SK-N-SH treated with all-trans-retinoic acid at 6 μM for 48 hours (cell line): ENCODE measurements around the gene MDM4.

ENCODE experiments used
- ATAC-seq: fragments of 200-7000 bp; cut with Tn5 transposase; 3 replicates; pipeline ENCODE4 v1.9.1; 2020; ENCODE audit warnings: mild to moderate bottlenecking, moderate library complexity
- ARNTL ChIP-seq: fragments of 450-650 bp; formaldehyde crosslinking; IDR thresholded peaks from 2 replicates; pipeline ENCODE4 v1.5.0; 2020; ENCODE audit warnings: low read depth, mild to moderate bottlenecking, moderate library complexity, borderline replicate concordance
- BACH2 ChIP-seq: fragments of 250-450 bp; sonication (Bioruptor Pico); IDR thresholded peaks from 2 replicates; pipeline ENCODE4 v1.9.0; 2021; ENCODE audit warnings: mild to moderate bottlenecking, borderline replicate concordance
- CSDC2 ChIP-seq: fragments of 250-450 bp; sonication (Bioruptor Pico); IDR thresholded peaks from 2 replicates; pipeline ENCODE4 v1.5.0; 2020; ENCODE audit warnings: mild to moderate bottlenecking, moderate library complexity
- ESRRG ChIP-seq: fragments of 250-450 bp; sonication (Bioruptor Pico); IDR thresholded peaks from 2 replicates; pipeline ENCODE4 v1.6.1; 2021; ENCODE audit warnings: mild to moderate bottlenecking
- GLIS3 ChIP-seq: fragments of 250-450 bp; sonication (Bioruptor Pico); IDR thresholded peaks from 2 replicates; pipeline ENCODE4 v1.5.0; 2020; ENCODE audit warnings: mild to moderate bottlenecking, moderate library complexity
- ISL1 ChIP-seq: fragments of 250-450 bp; sonication (Bioruptor Pico); IDR thresholded peaks from 2 replicates; pipeline ENCODE4 v2.1.2; 2022; ENCODE audit warnings: mild to moderate bottlenecking, moderate library complexity
- OSR1 ChIP-seq: fragments of 250-450 bp; sonication (Bioruptor Pico); IDR thresholded peaks from 2 replicates; pipeline ENCODE4 v1.8.0; 2022; ENCODE audit warnings: moderate library complexity, mild to moderate bottlenecking, inconsistent platforms
- POU6F1 ChIP-seq: fragments of 250-450 bp; sonication (Bioruptor Pico); IDR thresholded peaks from 2 replicates; pipeline ENCODE4 v1.8.0; 2021; ENCODE audit warnings: low read depth, mild to moderate bottlenecking, moderate library complexity, borderline replicate concordance
- PPARA ChIP-seq: fragments of 250-450 bp; sonication (Bioruptor Pico); IDR thresholded peaks from 2 replicates; pipeline ENCODE4 v1.5.0; 2020; ENCODE audit warnings: mild to moderate bottlenecking, borderline replicate concordance
- RARB ChIP-seq: fragments of 250-450 bp; sonication (Bioruptor Pico); IDR thresholded peaks from 2 replicates; pipeline ENCODE4 v1.8.0; 2021; ENCODE audit warnings: mild to moderate bottlenecking, moderate library complexity
- SNAI2 ChIP-seq: fragments of 250-450 bp; sonication (Bioruptor Pico); IDR thresholded peaks from 2 replicates; pipeline ENCODE4 v1.5.0; 2020; ENCODE audit warnings: mild to moderate bottlenecking, moderate library complexity
- TCF4 ChIP-seq: fragments of 250-450 bp; sonication (Bioruptor Pico); IDR thresholded peaks from 2 replicates; pipeline ENCODE4 v1.8.0; 2021; ENCODE audit warnings: mild to moderate bottlenecking, moderate library complexity, borderline replicate concordance
- TOX ChIP-seq: fragments of 250-450 bp; sonication (Bioruptor Pico); IDR thresholded peaks from 2 replicates; pipeline ENCODE4 v1.8.0; 2021; ENCODE audit warnings: mild to moderate bottlenecking, moderate library complexity, borderline replicate concordance
- ZC3H10 ChIP-seq: fragments of 250-450 bp; sonication (Bioruptor Pico); IDR thresholded peaks from 2 replicates; pipeline ENCODE4 v1.5.1; 2021; ENCODE audit warnings: mild to moderate bottlenecking, moderate library complexity
- ZFP3 ChIP-seq: fragments of 250-450 bp; sonication (Bioruptor Pico); IDR thresholded peaks from 2 replicates; pipeline ENCODE4 v1.5.0; 2020; ENCODE audit warnings: mild to moderate bottlenecking, moderate library complexity
- ZFP30 ChIP-seq: fragments of 450-650 bp; formaldehyde crosslinking; IDR thresholded peaks from 2 replicates; pipeline ENCODE4 v1.5.0; 2022; ENCODE audit warnings: mild to moderate bottlenecking, moderate library complexity
- ZNF565 ChIP-seq: fragments of 450-650 bp; formaldehyde crosslinking; conservative IDR thresholded peaks from 2 replicates; pipeline ENCODE4 v1.5.0; 2020; ENCODE audit warnings: low read depth, mild to moderate bottlenecking, moderate library complexity
- ZNF70 ChIP-seq: fragments of 450-650 bp; formaldehyde crosslinking; IDR thresholded peaks from 2 replicates; pipeline ENCODE4 v1.5.0; 2020; ENCODE audit warnings: mild to moderate bottlenecking, moderate library complexity
- ZNF8 ChIP-seq: fragments of 450-650 bp; formaldehyde crosslinking; IDR thresholded peaks from 2 replicates; pipeline ENCODE4 v1.5.0; 2020; ENCODE audit warnings: mild to moderate bottlenecking, moderate library complexity
- TF ChIP-seq, protein P1 (sequence below): fragments of 250-450 bp; sonication (Bioruptor Pico); IDR thresholded peaks from 2 replicates; pipeline ENCODE4 v1.5.1; 2020; ENCODE audit warnings: low read depth, mild to moderate bottlenecking, moderate library complexity
- TF ChIP-seq, protein P2 (sequence below): fragments of 250-450 bp; sonication (Bioruptor Pico); IDR thresholded peaks from 2 replicates; pipeline ENCODE4 v1.8.0; 2020; ENCODE audit warnings: mild to moderate bottlenecking, moderate library complexity, borderline replicate concordance
- TF ChIP-seq, protein P3 (sequence below): fragments of 250-450 bp; sonication (Bioruptor Pico); IDR thresholded peaks from 2 replicates; pipeline ENCODE4 v1.5.0; 2020; ENCODE audit warnings: mild to moderate bottlenecking, moderate library complexity
- TF ChIP-seq, protein P4 (sequence below): fragments of 250-450 bp; sonication (Bioruptor Pico); IDR thresholded peaks from 2 replicates; pipeline ENCODE4 v1.5.1; 2021; ENCODE audit warnings: mild to moderate bottlenecking, moderate library complexity

The MDM4 gene

GRCh38 chr1:204523605-204524215 is 7.5 kb downstream of the MDM4 start:
- TF ChIP-seq TCF4 (CRISPR knock-in tag) (no peak), SNAI2 (CRISPR knock-in tag) (no peak), TOX (CRISPR knock-in tag) (no peak), ZC3H10 (no peak), BACH2 (CRISPR knock-in tag) (no peak), ZNF70 (CRISPR knock-in tag) (no peak), CSDC2 (CRISPR knock-in tag) (no peak), ZNF8 (CRISPR knock-in tag) (no peak), ARNTL (CRISPR knock-in tag) (no peak)
- TF ChIP-seq, protein P1, sequence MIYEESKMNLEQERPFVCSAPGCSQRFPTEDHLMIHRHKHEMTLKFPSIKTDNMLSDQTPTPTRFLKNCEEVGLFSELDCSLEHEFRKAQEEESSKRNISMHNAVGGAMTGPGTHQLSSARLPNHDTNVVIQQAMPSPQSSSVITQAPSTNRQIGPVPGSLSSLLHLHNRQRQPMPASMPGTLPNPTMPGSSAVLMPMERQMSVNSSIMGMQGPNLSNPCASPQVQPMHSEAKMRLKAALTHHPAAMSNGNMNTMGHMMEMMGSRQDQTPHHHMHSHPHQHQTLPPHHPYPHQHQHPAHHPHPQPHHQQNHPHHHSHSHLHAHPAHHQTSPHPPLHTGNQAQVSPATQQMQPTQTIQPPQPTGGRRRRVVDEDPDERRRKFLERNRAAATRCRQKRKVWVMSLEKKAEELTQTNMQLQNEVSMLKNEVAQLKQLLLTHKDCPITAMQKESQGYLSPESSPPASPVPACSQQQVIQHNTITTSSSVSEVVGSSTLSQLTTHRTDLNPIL (CRISPR knock-in tag): no peak
- ATAC-seq: no peak

DNA sequence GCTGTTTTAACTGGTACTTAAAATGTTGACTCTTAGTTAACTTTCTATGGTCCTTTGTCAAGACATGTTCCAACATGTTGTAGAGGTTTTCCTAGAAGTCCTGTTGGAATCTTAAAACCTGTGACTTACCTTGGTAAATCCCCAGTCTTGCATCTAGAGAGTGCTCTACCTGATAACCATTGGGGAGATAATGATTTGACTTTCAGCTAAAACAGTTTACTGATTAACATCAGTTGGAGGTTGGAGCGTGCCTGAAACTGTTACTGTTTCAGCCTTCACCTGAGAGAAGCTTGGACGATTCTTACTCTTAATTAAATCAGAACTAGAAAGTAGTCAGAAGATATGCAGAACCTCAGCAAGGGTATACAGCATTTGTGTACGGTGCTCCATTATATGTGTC is 8.8 kb downstream of the MDM4 start:
- ATAC-seq: no peak
- TF ChIP-seq ZFP3 (CRISPR knock-in tag): no peak
- TF ChIP-seq SNAI2 (CRISPR knock-in tag): no peak
- TF ChIP-seq, protein P2, sequence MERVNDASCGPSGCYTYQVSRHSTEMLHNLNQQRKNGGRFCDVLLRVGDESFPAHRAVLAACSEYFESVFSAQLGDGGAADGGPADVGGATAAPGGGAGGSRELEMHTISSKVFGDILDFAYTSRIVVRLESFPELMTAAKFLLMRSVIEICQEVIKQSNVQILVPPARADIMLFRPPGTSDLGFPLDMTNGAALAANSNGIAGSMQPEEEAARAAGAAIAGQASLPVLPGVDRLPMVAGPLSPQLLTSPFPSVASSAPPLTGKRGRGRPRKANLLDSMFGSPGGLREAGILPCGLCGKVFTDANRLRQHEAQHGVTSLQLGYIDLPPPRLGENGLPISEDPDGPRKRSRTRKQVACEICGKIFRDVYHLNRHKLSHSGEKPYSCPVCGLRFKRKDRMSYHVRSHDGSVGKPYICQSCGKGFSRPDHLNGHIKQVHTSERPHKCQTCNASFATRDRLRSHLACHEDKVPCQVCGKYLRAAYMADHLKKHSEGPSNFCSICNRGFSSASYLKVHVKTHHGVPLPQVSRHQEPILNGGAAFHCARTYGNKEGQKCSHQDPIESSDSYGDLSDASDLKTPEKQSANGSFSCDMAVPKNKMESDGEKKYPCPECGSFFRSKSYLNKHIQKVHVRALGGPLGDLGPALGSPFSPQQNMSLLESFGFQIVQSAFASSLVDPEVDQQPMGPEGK (CRISPR knock-in tag): no peak
- TF ChIP-seq RARB (CRISPR knock-in tag): no peak
- TF ChIP-seq CSDC2 (CRISPR knock-in tag): no peak
- TF ChIP-seq, protein P1 (CRISPR knock-in tag): no peak
- TF ChIP-seq PPARA (CRISPR knock-in tag): no peak
- no peak for TF ChIP-seq ZNF8 (CRISPR knock-in tag)
- TF ChIP-seq ARNTL (CRISPR knock-in tag): no peak
- TF ChIP-seq TOX (CRISPR knock-in tag): no peak
- no peak for TF ChIP-seq BACH2 (CRISPR knock-in tag)
- no peak for TF ChIP-seq GLIS3 (CRISPR knock-in tag)
- no peak for TF ChIP-seq ZC3H10
- TF ChIP-seq ZFP30 (CRISPR knock-in tag): no peak
- TF ChIP-seq ZNF565: no peak
- TF ChIP-seq, protein P3, sequence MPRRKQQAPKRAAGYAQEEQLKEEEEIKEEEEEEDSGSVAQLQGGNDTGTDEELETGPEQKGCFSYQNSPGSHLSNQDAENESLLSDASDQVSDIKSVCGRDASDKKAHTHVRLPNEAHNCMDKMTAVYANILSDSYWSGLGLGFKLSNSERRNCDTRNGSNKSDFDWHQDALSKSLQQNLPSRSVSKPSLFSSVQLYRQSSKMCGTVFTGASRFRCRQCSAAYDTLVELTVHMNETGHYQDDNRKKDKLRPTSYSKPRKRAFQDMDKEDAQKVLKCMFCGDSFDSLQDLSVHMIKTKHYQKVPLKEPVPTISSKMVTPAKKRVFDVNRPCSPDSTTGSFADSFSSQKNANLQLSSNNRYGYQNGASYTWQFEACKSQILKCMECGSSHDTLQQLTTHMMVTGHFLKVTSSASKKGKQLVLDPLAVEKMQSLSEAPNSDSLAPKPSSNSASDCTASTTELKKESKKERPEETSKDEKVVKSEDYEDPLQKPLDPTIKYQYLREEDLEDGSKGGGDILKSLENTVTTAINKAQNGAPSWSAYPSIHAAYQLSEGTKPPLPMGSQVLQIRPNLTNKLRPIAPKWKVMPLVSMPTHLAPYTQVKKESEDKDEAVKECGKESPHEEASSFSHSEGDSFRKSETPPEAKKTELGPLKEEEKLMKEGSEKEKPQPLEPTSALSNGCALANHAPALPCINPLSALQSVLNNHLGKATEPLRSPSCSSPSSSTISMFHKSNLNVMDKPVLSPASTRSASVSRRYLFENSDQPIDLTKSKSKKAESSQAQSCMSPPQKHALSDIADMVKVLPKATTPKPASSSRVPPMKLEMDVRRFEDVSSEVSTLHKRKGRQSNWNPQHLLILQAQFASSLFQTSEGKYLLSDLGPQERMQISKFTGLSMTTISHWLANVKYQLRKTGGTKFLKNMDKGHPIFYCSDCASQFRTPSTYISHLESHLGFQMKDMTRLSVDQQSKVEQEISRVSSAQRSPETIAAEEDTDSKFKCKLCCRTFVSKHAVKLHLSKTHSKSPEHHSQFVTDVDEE (CRISPR knock-in tag): no peak
- TF ChIP-seq, protein P4, sequence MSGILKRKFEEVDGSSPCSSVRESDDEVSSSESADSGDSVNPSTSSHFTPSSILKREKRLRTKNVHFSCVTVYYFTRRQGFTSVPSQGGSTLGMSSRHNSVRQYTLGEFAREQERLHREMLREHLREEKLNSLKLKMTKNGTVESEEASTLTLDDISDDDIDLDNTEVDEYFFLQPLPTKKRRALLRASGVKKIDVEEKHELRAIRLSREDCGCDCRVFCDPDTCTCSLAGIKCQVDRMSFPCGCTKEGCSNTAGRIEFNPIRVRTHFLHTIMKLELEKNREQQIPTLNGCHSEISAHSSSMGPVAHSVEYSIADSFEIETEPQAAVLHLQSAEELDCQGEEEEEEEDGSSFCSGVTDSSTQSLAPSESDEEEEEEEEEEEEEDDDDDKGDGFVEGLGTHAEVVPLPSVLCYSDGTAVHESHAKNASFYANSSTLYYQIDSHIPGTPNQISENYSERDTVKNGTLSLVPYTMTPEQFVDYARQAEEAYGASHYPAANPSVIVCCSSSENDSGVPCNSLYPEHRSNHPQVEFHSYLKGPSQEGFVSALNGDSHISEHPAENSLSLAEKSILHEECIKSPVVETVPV: no peak
- TF ChIP-seq ESRRG: no peak
- TF ChIP-seq ZNF70 (CRISPR knock-in tag): no peak
- no peak for TF ChIP-seq ISL1

DNA sequence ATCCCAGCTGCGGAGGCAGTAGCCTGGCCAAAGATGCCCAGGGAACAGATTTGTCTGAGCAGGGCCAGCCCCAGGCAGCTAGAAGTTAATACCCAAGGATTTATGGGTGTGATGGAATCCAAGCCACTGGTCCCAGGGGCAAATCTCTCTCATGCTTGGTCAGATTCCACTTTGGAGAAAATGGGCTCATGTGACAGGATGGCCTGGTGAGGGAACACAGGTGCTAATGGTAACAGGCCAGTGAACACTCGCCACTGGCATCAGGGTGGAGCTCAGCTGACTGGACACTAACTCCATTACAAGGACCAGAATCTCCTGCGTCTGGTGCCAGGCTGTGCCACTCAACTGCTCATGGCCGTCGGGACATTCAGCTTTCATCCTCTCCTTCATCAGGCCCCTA is 12.0 kb downstream of the MDM4 start:
- ATAC-seq: no peak
- TF ChIP-seq ARNTL (CRISPR knock-in tag) (no peak), SNAI2 (CRISPR knock-in tag) (no peak), ESRRG (no peak), OSR1 (CRISPR knock-in tag) (no peak), ISL1 (no peak), TCF4 (CRISPR knock-in tag) (no peak), ZNF8 (CRISPR knock-in tag) (no peak), ZFP30 (CRISPR knock-in tag) (no peak), CSDC2 (CRISPR knock-in tag) (no peak), GLIS3 (CRISPR knock-in tag) (no peak), POU6F1 (CRISPR knock-in tag) (no peak), TOX (CRISPR knock-in tag) (no peak), ZNF565 (no peak)
- TF ChIP-seq, protein P1 (CRISPR knock-in tag): no peak
